Heart right ventricle (tissue), 16 donors: Measurements from ENCODE around the gene CCDC102B. TPM values are rescaled to one million over a fixed set of nuclear protein-coding genes. Genes with fewer than 3 reads are reported as not detected.

Experiments
- ATAC-seq, 8 donors: fragments of 200-7000 bp; cut with Tn5 transposase; one replicate each; pipeline ENCODE4 v1.9.1; 2020; ENCODE audit warnings: mild to moderate bottlenecking in 8 of 8, moderate library complexity in 8 of 8, moderate number of reproducible peaks in 1 of 8
- DNase-seq, 2 donors: peaks; one replicate each; pipeline ENCODE4 v3.0.0-alpha.2; 2020
- H3K27ac ChIP-seq, 10 donors: fragments of 200-600 bp; sonication (generic) in 2 of 10; one replicate each; pipeline versions ENCODE4 v1.5.0 to v1.8.0; 2020 to 2022; ENCODE audit warnings: mild to moderate bottlenecking in 3 of 10
- H3K27me3 ChIP-seq, 7 donors: fragments of 200-600 bp; one replicate each; pipeline ENCODE4 v1.8.0; 2021 to 2022; ENCODE audit warnings: mild to moderate bottlenecking in 2 of 7
- H3K36me3 ChIP-seq, 9 donors: fragments of 200-600 bp; sonication (generic) in 1 of 9; one replicate each; pipeline versions ENCODE4 v1.5.0 to v1.8.0; 2020 to 2022; ENCODE audit warnings: mild to moderate bottlenecking in 2 of 9
- H3K4me1 ChIP-seq, 9 donors: fragments of 200-600 bp; sonication (generic) in 1 of 9; one replicate each; pipeline versions ENCODE4 v1.5.0 to v1.8.0; 2020 to 2022; ENCODE audit warnings: mild to moderate bottlenecking in 4 of 9
- H3K4me3 ChIP-seq, 10 donors: fragments of 200-600 bp; sonication (generic) in 2 of 10; one replicate each; pipeline versions ENCODE4 v1.5.0 to v1.8.0; 2020 to 2022; ENCODE audit warnings: mild to moderate bottlenecking in 7 of 10, moderate library complexity in 2 of 10
- H3K9me3 ChIP-seq, 11 donors: fragments of 200-600 bp in 10 of 11; sonication (generic) in 2 of 11; one replicate each; pipeline versions ENCODE4 v1.5.0 to v1.8.0; 2013 to 2022; ENCODE audit warnings: mild to moderate bottlenecking in 2 of 11, control low read depth in 1 of 11, moderate library complexity in 1 of 11
- CTCF ChIP-seq, 9 donors: fragments of 200-600 bp; sonication (generic) in 2 of 9; IDR thresholded peaks; one replicate each; pipeline versions ENCODE4 v1.5.0 to v1.8.0; 2021 to 2022; ENCODE audit warnings: antibody characterized with exemption in 9 of 9, mild to moderate bottlenecking in 5 of 9, moderate library complexity in 1 of 9
- WGBS, 2 donors: extraction: QIAGEN DNeasy Blood & Tissue Kit; methylation state at CpG; one replicate each; pipeline ENCODE4 v1.1.7; 2013; ENCODE audit warnings: inconsistent platforms in 1 of 2; 5-methylcytosine and 5-hydroxymethylcytosine counted together
- intact Hi-C, 10 donors: fragments of 100-400 bp; cut with DNase I; formaldehyde crosslinking; loops; one replicate each; pipeline versions ENCODE4 v1.11.1 to v1.14.2; 2022
- polyA plus RNA-seq, 2 donors: library from polyadenylated mRNA; stranded (reverse); fragments of 200-250 nt; gene quantifications; one replicate each; pipeline ENCODE4 v1.2.3, GENCODE V29; 2013
- total RNA-seq, 10 donors: library from RNA; stranded (reverse); fragmentation: NEBNext Ultra II Directional in 3 of 10; extraction: Animal tissue kit (Norgen Biotek cat#: 25700) in 3 of 10; gene quantifications; one replicate each; pipeline versions ENCODE4 v1.2.1 to v1.2.4, GENCODE V29; 2021 to 2023
- donor health status: Arrhythmogenic right ventricular cardiomyopathy.
- donor health status: ischemic (EF 13 %, LVEDD 7.1; RV severe dilation, severe dysfunction).
- donor health status: healthy with polysubstance abuse.
- donor health status: DM: no; HTN: yes; CAD: no.
- donor health status: DM: no; HTN: no; CAD: no.
- donor health status: ischemic (EF 25% LVEDD 6.9; RV normal size, moderate dysfunction).
- donor health status: ischemic (EF 25% LVEDD 5.7; RV mildly dilated, moderate dysfunction).
- donor health status: healthy.
- donor health status: DM: yes; HTN: yes; CAD: no.
- donor health status: Ischemic cardiomyopathy.
- donor health status: ischemic (EF 35%, LVEDD 5.7; RV mildly dilated, moderate dysfunction).
- donor health status: nonischemic (EF 11% LVEDD 7.7; RV severe dilation, severe dysfunction).
- donor health status: DM: yes; HTN: yes; CAD: no.
- donor health status: PGD.
- donor health status: ischemic (EF 29% LVEDD 5.4; RV normal size, mild dysfunction).
- donor health status: nonischemic (EF 23%, LVEDD 6.1; RV moderate dilation, normal function).

The CCDC102B gene
- total and polyA plus RNA-seq, 12 donors = 2.8 to 7.3 (median 5.8) TPM

GRCh38 chr18:69035756-69036155, 237.9 kb downstream of the CCDC102B start:
- 85 to 93% methylated on average over 1 of the region's 1 CpG for WGBS, 2 donors
- Histone ChIP-seq H3K9me3 (no peaks in the 10 kb centered on the region), H3K36me3 (no peaks in the 10 kb centered on the region), H3K27ac (no peak overlapping the region), H3K4me3 (no peak overlapping the region), H3K27me3 (no peaks in the 10 kb centered on the region), H3K4me1 (peaks cover 0 to 6% (median 0%) of the 10 kb centered on the region in 9 donors)
- DNase-seq (no peak), ATAC-seq (no peak)
- no peak for TF ChIP-seq CTCF (IDR thresholded peaks at IDR 0.05)
- intact Hi-C loops = loop anchor here in 1 of 10 donors (10.0 kb wide), 1 partner anchor 61 kb away; no protein-coding TSS in a partner anchor

GRCh38 chr18:69044215-69044614, 246.3 kb downstream of the CCDC102B start:
- intact Hi-C loops = no loop called here
- TF ChIP-seq CTCF (IDR thresholded peaks at IDR 0.05) = no peak
- no peaks in the 10 kb centered on the region for H3K36me3 ChIP-seq
- WGBS, 2 donors = 88 to 90% methylated on average over 1 of the region's 1 CpG
- no peaks in the 10 kb centered on the region for H3K4me1 ChIP-seq
- no peak overlapping the region for H3K27ac ChIP-seq
- peaks cover 0 to 16% (median 0%) of the 10 kb centered on the region in 11 donors for H3K9me3 ChIP-seq
- ATAC-seq (no peak), DNase-seq (no peak)
- no peaks in the 10 kb centered on the region for H3K27me3 ChIP-seq
- H3K4me3 ChIP-seq = no peak overlapping the region

- Histone ChIP-seq H3K27ac (no peak overlapping the region), H3K4me1 (no peaks in the 10 kb centered on the region), H3K4me3 (no peak overlapping the region), H3K9me3 (peaks cover 0 to 18% (median 1%) of the 10 kb centered on the region in 11 donors), H3K27me3 (no peaks in the 10 kb centered on the region), H3K36me3 (no peaks in the 10 kb centered on the region)
- DNase-seq (no peak), ATAC-seq (no peak)
- 64 to 78% methylated on average over 4 of the region's 4 CpGs for WGBS, 2 donors
- intact Hi-C loops = no loop called here
- TF ChIP-seq CTCF (IDR thresholded peaks at IDR 0.05) = no peak
Observed at GRCh38 chr18:69064063-69064462, 266.2 kb downstream of the CCDC102B start.

- no peaks in the 10 kb centered on the region for H3K36me3 ChIP-seq
- H3K27ac ChIP-seq = no peak overlapping the region
- DNase-seq = no peak
- H3K4me1 ChIP-seq = no peaks in the 10 kb centered on the region
- peaks cover 0 to 16% (median 0%) of the 10 kb centered on the region in 11 donors for H3K9me3 ChIP-seq
- WGBS, 2 donors = 0% methylated on average over 1 of the region's 1 CpG
- TF ChIP-seq CTCF (IDR thresholded peaks at IDR 0.05) = no peak
- no peaks in the 10 kb centered on the region for H3K27me3 ChIP-seq
- no peak for ATAC-seq
- intact Hi-C loops = no loop called here
- no peak overlapping the region for H3K4me3 ChIP-seq
Observed at GRCh38 chr18:69067048-69067447, 269.2 kb downstream of the CCDC102B start.
